HG03439 (cell line): Measurements from ENCODE around the gene ABLIM2.

Experiments used
- ATAC-seq: cut with Tn5 transposase; IDR thresholded peaks from one replicate; pipeline ENCODE4 v1.9.1; 2021; ENCODE audit warnings: mild to moderate bottlenecking, moderate library complexity; ENCODE audit not compliant: unreplicated experiment

The ABLIM2 gene

GRCh38 chr4:8194306-8195242 lies 36.0 kb upstream of the ABLIM2 start:
- ATAC-seq = no peak

GRCh38 chr4:8192748-8193738 lies 34.4 kb upstream of the ABLIM2 start:
- ATAC-seq = peak; percentile 62

GRCh38 chr4:8191136-8191747 lies 32.6 kb upstream of the ABLIM2 start:
- no peak for ATAC-seq

- no peak for ATAC-seq
Measured at GRCh38 chr4:8189551-8190466, 31.2 kb upstream of the ABLIM2 start.

- no peak for ATAC-seq
Measured at GRCh38 chr4:8188743-8189550, 30.3 kb upstream of the ABLIM2 start.

GRCh38 chr4:8188085-8188484 lies 29.5 kb upstream of the ABLIM2 start:
- ATAC-seq = no peak

GRCh38 chr4:8185930-8186329 lies 27.3 kb upstream of the ABLIM2 start:
- no peak for ATAC-seq

GRCh38 chr4:8185295-8185694 lies 26.7 kb upstream of the ABLIM2 start:
- no peak for ATAC-seq

GRCh38 chr4:8184061-8184460 lies 25.4 kb upstream of the ABLIM2 start:
- ATAC-seq = no peak

- ATAC-seq = no peak
Measured at GRCh38 chr4:8182858-8183725, 24.5 kb upstream of the ABLIM2 start.

GRCh38 chr4:8182294-8182693 lies 23.7 kb upstream of the ABLIM2 start:
- no peak for ATAC-seq

GRCh38 chr4:8181844-8182243 lies 23.2 kb upstream of the ABLIM2 start:
- ATAC-seq = no peak

- ATAC-seq = no peak
Measured at GRCh38 chr4:8181119-8181518, 22.5 kb upstream of the ABLIM2 start.

GRCh38 chr4:8180310-8181093 lies 21.9 kb upstream of the ABLIM2 start:
- ATAC-seq = no peak

GRCh38 chr4:8179771-8180170 lies 21.2 kb upstream of the ABLIM2 start:
- ATAC-seq = no peak

- ATAC-seq = no peak
Measured at GRCh38 chr4:8179074-8179473, 20.5 kb upstream of the ABLIM2 start.

GRCh38 chr4:8177956-8178355 lies 19.3 kb upstream of the ABLIM2 start:
- ATAC-seq = no peak
